GM23338 (cell line): ENCODE data around the gene ALMS1. TPM values are rescaled to one million over a fixed set of nuclear protein-coding genes. Genes with fewer than 3 reads are reported as not detected.
"Not testable (repeated sequence)": the region's sequence is repeated elsewhere in the genome, so short reads cannot be mapped to it uniquely, and the experiment has no call there.

ENCODE experiments used
- ATAC-seq: fragments of 200-7000 bp; cut with Tn5 transposase; 3 replicates; pipeline ENCODE4 v1.9.1; 2020
- DNase-seq: peaks from one replicate; pipeline ENCODE4 v3.0.0-alpha.2; 2015; ENCODE audit warnings: low spot score
- H2AFZ ChIP-seq: fragments of 200-600 bp; sonication (generic); 2 replicates; pipeline ENCODE4 v1.8.0; 2016; ENCODE audit warnings: antibody characterized with exemption, mild to moderate bottlenecking, moderate library complexity
- H3F3A ChIP-seq: fragments of 200-600 bp; sonication (generic); replicated peaks from 2 replicates; pipeline ENCODE4 v1.8.0; 2017; ENCODE audit warnings: antibody characterized with exemption, mixed run types, low read depth
- H3K27ac ChIP-seq: fragments of 200-600 bp; sonication (generic); 2 replicates; pipeline ENCODE4 v1.6.1; 2016; ENCODE audit warnings: low read depth
- H3K27me3 ChIP-seq: fragments of 200-600 bp; sonication (generic); 2 replicates; pipeline ENCODE4 v1.8.0; 2016; ENCODE audit warnings: mild to moderate bottlenecking, mixed run types, moderate library complexity; ENCODE audit not compliant: insufficient read depth
- H3K36me3 ChIP-seq: fragments of 200-600 bp; sonication (generic); 2 replicates; pipeline ENCODE4 v1.8.0; 2016; ENCODE audit warnings: mild to moderate bottlenecking; ENCODE audit not compliant: insufficient read depth
- H3K4me1 ChIP-seq: fragments of 200-600 bp; sonication (generic); 2 replicates; pipeline ENCODE4 v1.8.0; 2016; ENCODE audit warnings: mild to moderate bottlenecking, moderate library complexity; ENCODE audit not compliant: insufficient read depth
- H3K4me2 ChIP-seq: fragments of 200-600 bp; sonication (generic); 2 replicates; pipeline ENCODE4 v1.7.1; 2017; ENCODE audit warnings: mixed run types
- H3K4me3 ChIP-seq: fragments of 200-600 bp; sonication (generic); 2 replicates; pipeline ENCODE4 v1.6.1; 2016; ENCODE audit warnings: mixed run types
- H3K79me2 ChIP-seq: fragments of 200-600 bp; sonication (generic); replicated peaks from 2 replicates; pipeline ENCODE4 v1.8.0; 2017; ENCODE audit warnings: mild to moderate bottlenecking; ENCODE audit not compliant: insufficient read depth
- H3K9me2 ChIP-seq: fragments of 200-600 bp; sonication (generic); 2 replicates; pipeline ENCODE4 v1.8.0; 2017; ENCODE audit not compliant: insufficient read depth
- H4K20me1 ChIP-seq: fragments of 200-600 bp; sonication (generic); replicated peaks from 2 replicates; pipeline ENCODE4 v1.8.0; 2017; ENCODE audit warnings: mild to moderate bottlenecking; ENCODE audit not compliant: insufficient read depth
- H3K27ac Mint-ChIP-seq: 2 replicates; pipeline ENCODE4 v1.8.0; 2020; ENCODE audit warnings: inconsistent platforms, mild to moderate bottlenecking, moderate library complexity, mixed read lengths
- H3K27me3 Mint-ChIP-seq: 3 replicates; pipeline ENCODE4 v1.8.0; 2022; ENCODE audit warnings: low read depth, mild to moderate bottlenecking, moderate library complexity, mixed read lengths, inconsistent platforms; ENCODE audit not compliant: insufficient read depth, poor library complexity
- H3K36me3 Mint-ChIP-seq: 3 replicates; pipeline ENCODE4 v1.8.0; 2021; ENCODE audit warnings: low read depth, mild to moderate bottlenecking, inconsistent platforms, moderate library complexity, mixed read lengths
- H3K4me1 Mint-ChIP-seq: 3 replicates; pipeline ENCODE4 v1.8.0; 2020; ENCODE audit warnings: mild to moderate bottlenecking, inconsistent platforms, mixed read lengths
- H3K4me3 Mint-ChIP-seq: 3 replicates; pipeline ENCODE4 v1.8.0; 2021; ENCODE audit warnings: moderate library complexity, mild to moderate bottlenecking, inconsistent platforms, mixed read lengths
- H3K9me3 Mint-ChIP-seq: 3 replicates; pipeline ENCODE4 v1.8.0; 2020; ENCODE audit warnings: moderate library complexity, mild to moderate bottlenecking, inconsistent platforms, mixed read lengths
- EZH2 ChIP-seq: fragments of 200-600 bp; sonication (generic); IDR thresholded peaks from one replicate; pipeline ENCODE4 v1.8.0; 2017; ENCODE audit warnings: antibody characterized with exemption, mild to moderate bottlenecking, low read depth; ENCODE audit not compliant: unreplicated experiment
- POLR2AphosphoS5 ChIP-seq: IDR thresholded peaks from 2 replicates; pipeline ENCODE4 v1.6.1; 2016; ENCODE audit warnings: antibody characterized with exemption, low read depth
- ZNF114 ChIP-seq: fragments of 250-450 bp; sonication (Bioruptor Pico); IDR thresholded peaks from 2 replicates; pipeline ENCODE4 v1.5.0; 2020; ENCODE audit warnings: mild to moderate bottlenecking, moderate library complexity
- polyA plus RNA-seq: library from polyadenylated mRNA; unstranded; fragments of >200 nt; fragmentation: Nextera tagmentation; extraction: Ambion mirVana; gene quantifications from 2 replicates; pipeline ENCODE4 v1.2.1, GENCODE V29; 2016
- total RNA-seq: library from RNA; depleted of rRNA; stranded (reverse); fragments of >200 nt; shearing (Covaris generic); gene quantifications from 2 replicates; pipeline ENCODE4 v1.2.3, GENCODE V29; 2014
- TF ChIP-seq, protein P1 (sequence below): fragments of 250-450 bp; sonication (Bioruptor Pico); IDR thresholded peaks from 2 replicates; pipeline ENCODE4 v1.5.0; 2020; ENCODE audit warnings: mild to moderate bottlenecking, moderate library complexity
- TF ChIP-seq, protein P2 (sequence below): IDR thresholded peaks from one replicate; pipeline ENCODE4 v1.6.1; 2018; ENCODE audit warnings: antibody characterized with exemption; ENCODE audit not compliant: unreplicated experiment
- TF ChIP-seq, protein P3 (sequence below), 2 experiments: fragments of 200-600 bp in 1 of 2; sonication (generic) in 1 of 2; conservative IDR thresholded peaks; 2 replicates each; pipeline versions ENCODE4 v1.5.1 to v1.6.1; 2016 to 2017; ENCODE audit warnings: antibody characterized with exemption in 2 of 2, low read depth in 2 of 2, mild to moderate bottlenecking in 2 of 2, moderate library complexity in 1 of 2

The ALMS1 gene
- total and polyA plus RNA-seq, 2 experiments from 2014 or later = 38.8 to 65.7 TPM

DNA sequence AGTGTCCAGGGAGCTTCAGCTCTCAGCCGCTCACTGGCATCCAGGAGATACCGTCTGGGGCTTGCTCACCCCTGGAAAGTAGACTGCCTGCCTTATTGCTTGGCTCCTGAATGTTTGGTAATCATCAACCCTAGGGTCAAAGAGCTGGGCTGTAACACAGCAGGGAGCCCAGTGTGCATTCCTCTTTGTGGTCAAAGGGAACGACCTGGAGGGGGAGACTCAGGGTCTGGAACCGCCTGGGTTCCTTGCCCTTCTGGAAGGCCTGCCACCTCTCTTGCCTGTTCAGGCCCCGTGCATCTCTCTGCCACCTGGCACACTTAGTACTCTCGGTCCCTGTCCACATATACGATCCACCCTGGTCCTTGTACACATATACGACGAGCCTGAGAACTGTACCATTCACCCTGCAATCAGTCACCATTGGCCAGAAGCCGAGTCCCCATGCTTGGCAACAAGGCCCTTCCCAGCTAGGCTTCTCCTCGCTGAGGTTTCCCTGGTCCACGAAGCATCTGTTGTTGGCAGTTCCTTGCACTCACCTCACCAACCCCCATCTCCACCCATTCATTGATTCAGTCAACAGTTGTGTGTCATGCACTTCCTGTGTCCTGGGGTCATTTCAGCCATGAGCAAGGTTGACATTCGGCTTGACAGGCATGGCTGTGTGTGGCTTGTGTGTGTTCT is 256.8 kb downstream of the ALMS1 start, which contains the start of gene NAT8:
Gene NAT8, minus strand, starts transcription at position 85 of the 681 bp plus-strand sequence. CDS start 794 bp downstream, outside the sequence.
- Mint-ChIP-seq H3K4me1 (no peaks in the 10 kb centered on the region), H3K27me3 (peaks cover 2% of the 10 kb centered on the region), H3K27ac (no peak within 1 kb of the TSS), H3K9me3 (peaks cover 57% of the 10 kb centered on the region), H3K4me3 (no peak within 1 kb of the TSS), H3K36me3 (peaks cover 24% of the 10 kb centered on the region)
- Histone ChIP-seq H4K20me1 (no peaks in the 10 kb centered on the region), H3K27me3 (no peaks in the 10 kb centered on the region), H3K4me2 (no peak within 1 kb of the TSS), H3K4me3 (no peak within 1 kb of the TSS), H3K9me2 (no peaks in the 10 kb centered on the region), H2AFZ (no peak within 1 kb of the TSS), H3K79me2 (no peaks in the 10 kb centered on the region), H3F3A (no peaks in the 10 kb centered on the region), H3K27ac (no peak within 1 kb of the TSS), H3K4me1 (no peaks in the 10 kb centered on the region), H3K36me3 (no peaks in the 10 kb centered on the region)
- ATAC-seq (no peak), DNase-seq (no peak)
- TF ChIP-seq, protein P1, sequence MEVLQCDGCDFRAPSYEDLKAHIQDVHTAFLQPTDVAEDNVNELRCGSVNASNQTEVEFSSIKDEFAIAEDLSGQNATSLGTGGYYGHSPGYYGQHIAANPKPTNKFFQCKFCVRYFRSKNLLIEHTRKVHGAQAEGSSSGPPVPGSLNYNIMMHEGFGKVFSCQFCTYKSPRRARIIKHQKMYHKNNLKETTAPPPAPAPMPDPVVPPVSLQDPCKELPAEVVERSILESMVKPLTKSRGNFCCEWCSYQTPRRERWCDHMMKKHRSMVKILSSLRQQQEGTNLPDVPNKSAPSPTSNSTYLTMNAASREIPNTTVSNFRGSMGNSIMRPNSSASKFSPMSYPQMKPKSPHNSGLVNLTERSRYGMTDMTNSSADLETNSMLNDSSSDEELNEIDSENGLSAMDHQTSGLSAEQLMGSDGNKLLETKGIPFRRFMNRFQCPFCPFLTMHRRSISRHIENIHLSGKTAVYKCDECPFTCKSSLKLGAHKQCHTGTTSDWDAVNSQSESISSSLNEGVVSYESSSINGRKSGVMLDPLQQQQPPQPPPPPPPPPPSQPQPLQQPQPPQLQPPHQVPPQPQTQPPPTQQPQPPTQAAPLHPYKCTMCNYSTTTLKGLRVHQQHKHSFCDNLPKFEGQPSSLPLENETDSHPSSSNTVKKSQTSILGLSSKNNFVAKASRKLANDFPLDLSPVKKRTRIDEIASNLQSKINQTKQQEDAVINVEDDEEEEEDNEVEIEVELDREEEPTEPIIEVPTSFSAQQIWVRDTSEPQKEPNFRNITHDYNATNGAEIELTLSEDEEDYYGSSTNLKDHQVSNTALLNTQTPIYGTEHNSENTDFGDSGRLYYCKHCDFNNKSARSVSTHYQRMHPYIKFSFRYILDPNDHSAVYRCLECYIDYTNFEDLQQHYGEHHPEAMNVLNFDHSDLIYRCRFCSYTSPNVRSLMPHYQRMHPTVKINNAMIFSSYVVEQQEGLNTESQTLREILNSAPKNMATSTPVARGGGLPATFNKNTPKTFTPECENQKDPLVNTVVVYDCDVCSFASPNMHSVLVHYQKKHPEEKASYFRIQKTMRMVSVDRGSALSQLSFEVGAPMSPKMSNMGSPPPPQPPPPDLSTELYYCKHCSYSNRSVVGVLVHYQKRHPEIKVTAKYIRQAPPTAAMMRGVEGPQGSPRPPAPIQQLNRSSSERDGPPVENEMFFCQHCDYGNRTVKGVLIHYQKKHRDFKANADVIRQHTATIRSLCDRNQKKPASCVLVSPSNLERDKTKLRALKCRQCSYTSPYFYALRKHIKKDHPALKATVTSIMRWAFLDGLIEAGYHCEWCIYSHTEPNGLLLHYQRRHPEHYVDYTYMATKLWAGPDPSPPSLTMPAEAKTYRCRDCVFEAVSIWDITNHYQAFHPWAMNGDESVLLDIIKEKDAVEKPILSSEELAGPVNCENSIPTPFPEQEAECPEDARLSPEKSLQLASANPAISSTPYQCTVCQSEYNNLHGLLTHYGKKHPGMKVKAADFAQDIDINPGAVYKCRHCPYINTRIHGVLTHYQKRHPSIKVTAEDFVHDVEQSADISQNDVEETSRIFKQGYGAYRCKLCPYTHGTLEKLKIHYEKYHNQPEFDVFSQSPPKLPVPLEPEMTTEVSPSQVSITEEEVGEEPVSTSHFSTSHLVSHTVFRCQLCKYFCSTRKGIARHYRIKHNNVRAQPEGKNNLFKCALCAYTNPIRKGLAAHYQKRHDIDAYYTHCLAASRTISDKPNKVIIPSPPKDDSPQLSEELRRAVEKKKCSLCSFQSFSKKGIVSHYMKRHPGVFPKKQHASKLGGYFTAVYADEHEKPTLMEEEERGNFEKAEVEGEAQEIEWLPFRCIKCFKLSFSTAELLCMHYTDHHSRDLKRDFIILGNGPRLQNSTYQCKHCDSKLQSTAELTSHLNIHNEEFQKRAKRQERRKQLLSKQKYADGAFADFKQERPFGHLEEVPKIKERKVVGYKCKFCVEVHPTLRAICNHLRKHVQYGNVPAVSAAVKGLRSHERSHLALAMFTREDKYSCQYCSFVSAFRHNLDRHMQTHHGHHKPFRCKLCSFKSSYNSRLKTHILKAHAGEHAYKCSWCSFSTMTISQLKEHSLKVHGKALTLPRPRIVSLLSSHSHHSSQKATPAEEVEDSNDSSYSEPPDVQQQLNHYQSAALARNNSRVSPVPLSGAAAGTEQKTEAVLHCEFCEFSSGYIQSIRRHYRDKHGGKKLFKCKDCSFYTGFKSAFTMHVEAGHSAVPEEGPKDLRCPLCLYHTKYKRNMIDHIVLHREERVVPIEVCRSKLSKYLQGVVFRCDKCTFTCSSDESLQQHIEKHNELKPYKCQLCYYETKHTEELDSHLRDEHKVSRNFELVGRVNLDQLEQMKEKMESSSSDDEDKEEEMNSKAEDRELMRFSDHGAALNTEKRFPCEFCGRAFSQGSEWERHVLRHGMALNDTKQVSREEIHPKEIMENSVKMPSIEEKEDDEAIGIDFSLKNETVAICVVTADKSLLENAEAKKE = no peak
- no peak for TF ChIP-seq ZNF114 (CRISPR knock-in tag)
- TF ChIP-seq, protein P2, sequence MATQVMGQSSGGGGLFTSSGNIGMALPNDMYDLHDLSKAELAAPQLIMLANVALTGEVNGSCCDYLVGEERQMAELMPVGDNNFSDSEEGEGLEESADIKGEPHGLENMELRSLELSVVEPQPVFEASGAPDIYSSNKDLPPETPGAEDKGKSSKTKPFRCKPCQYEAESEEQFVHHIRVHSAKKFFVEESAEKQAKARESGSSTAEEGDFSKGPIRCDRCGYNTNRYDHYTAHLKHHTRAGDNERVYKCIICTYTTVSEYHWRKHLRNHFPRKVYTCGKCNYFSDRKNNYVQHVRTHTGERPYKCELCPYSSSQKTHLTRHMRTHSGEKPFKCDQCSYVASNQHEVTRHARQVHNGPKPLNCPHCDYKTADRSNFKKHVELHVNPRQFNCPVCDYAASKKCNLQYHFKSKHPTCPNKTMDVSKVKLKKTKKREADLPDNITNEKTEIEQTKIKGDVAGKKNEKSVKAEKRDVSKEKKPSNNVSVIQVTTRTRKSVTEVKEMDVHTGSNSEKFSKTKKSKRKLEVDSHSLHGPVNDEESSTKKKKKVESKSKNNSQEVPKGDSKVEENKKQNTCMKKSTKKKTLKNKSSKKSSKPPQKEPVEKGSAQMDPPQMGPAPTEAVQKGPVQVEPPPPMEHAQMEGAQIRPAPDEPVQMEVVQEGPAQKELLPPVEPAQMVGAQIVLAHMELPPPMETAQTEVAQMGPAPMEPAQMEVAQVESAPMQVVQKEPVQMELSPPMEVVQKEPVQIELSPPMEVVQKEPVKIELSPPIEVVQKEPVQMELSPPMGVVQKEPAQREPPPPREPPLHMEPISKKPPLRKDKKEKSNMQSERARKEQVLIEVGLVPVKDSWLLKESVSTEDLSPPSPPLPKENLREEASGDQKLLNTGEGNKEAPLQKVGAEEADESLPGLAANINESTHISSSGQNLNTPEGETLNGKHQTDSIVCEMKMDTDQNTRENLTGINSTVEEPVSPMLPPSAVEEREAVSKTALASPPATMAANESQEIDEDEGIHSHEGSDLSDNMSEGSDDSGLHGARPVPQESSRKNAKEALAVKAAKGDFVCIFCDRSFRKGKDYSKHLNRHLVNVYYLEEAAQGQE = no peak
- TF ChIP-seq POLR2AphosphoS5 = no peak
- TF ChIP-seq EZH2 = no peak
- TF ChIP-seq, protein P3, sequence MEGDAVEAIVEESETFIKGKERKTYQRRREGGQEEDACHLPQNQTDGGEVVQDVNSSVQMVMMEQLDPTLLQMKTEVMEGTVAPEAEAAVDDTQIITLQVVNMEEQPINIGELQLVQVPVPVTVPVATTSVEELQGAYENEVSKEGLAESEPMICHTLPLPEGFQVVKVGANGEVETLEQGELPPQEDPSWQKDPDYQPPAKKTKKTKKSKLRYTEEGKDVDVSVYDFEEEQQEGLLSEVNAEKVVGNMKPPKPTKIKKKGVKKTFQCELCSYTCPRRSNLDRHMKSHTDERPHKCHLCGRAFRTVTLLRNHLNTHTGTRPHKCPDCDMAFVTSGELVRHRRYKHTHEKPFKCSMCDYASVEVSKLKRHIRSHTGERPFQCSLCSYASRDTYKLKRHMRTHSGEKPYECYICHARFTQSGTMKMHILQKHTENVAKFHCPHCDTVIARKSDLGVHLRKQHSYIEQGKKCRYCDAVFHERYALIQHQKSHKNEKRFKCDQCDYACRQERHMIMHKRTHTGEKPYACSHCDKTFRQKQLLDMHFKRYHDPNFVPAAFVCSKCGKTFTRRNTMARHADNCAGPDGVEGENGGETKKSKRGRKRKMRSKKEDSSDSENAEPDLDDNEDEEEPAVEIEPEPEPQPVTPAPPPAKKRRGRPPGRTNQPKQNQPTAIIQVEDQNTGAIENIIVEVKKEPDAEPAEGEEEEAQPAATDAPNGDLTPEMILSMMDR (conservative IDR thresholded peaks at IDR 0.05; ENCODE audit: low read depth in 2 of 2) = no peak

DNA sequence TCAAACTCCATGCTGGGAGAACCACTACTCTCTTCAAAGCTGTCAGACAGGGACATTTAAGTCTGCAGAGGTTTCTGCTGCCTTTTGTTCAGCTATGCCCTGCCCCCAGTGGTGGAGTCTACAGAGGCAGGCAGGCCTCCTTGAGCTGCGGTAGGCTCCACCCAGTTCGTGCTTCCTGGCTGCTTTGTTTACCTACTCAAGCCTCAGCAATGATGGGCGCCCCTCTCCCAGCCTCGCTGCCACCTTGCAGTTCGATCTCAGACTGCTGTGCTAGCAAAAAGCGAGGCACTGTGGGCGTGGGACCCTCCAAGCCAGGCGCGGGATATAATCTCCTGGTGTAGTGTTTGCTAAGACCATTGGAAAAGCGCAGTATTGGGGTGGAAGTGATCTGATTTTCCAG is 262.1 kb downstream of the ALMS1 start:
- H3K36me3 ChIP-seq, H3K9me2 ChIP-seq, ATAC-seq, H3K4me3 Mint-ChIP-seq, H3K79me2 ChIP-seq, H3K4me3 ChIP-seq, H2AFZ ChIP-seq, H3K4me1 ChIP-seq, H3K36me3 Mint-ChIP-seq, H3K27me3 ChIP-seq, H3K27me3 Mint-ChIP-seq, H3K27ac ChIP-seq, H3K27ac Mint-ChIP-seq, H3F3A ChIP-seq, H3K4me2 ChIP-seq, H3K4me1 Mint-ChIP-seq, DNase-seq, H4K20me1 ChIP-seq: not testable (repeated sequence)
- H3K9me3 Mint-ChIP-seq = peaks cover 24% of the 10 kb centered on the region
